Gastrocnemius medialis (tissue), 4 donors: Measurements from ENCODE around the gene SEC61G. TPM values are rescaled to one million over a fixed set of nuclear protein-coding genes. Genes with fewer than 3 reads are reported as not detected.

ENCODE experiments used
- ATAC-seq, 2 donors: fragments of 150-250 bp; one replicate each; pipeline ENCODE4 v1.9.1; 2016
- DNase-seq, 2 donors: peaks; one replicate each; pipeline ENCODE4 v3.0.0-alpha.2; 2019
- H3K27ac ChIP-seq, 4 donors: fragments of 200-600 bp; sonication (generic); 1 replicate in 1 of 4; 2 replicates in 3 of 4; pipeline ENCODE4 v1.5.1; 2016 to 2018; ENCODE audit warnings: mild to moderate bottlenecking in 2 of 4, moderate library complexity in 1 of 4
- H3K27me3 ChIP-seq, 3 donors: fragments of 200-600 bp; sonication (generic) in 2 of 3; 1 replicate in 1 of 3; 2 replicates in 2 of 3; pipeline versions ENCODE4 v1.5.1 to v1.6.0; 2016 to 2019; ENCODE audit warnings: mild to moderate bottlenecking in 1 of 3, moderate library complexity in 1 of 3
- H3K36me3 ChIP-seq, 2 donors: fragments of 200-600 bp; sonication (generic) in 1 of 2; one replicate each; pipeline ENCODE4 v1.5.1; 2017 to 2018
- H3K4me1 ChIP-seq, 2 donors: fragments of 200-600 bp; sonication (generic) in 1 of 2; one replicate each; pipeline ENCODE4 v1.5.1; 2016 to 2017; ENCODE audit warnings: mild to moderate bottlenecking in 2 of 2
- H3K4me3 ChIP-seq, 4 donors: fragments of 200-600 bp; sonication (generic) in 3 of 4; 1 replicate in 1 of 4; 2 replicates in 3 of 4; pipeline ENCODE4 v1.5.1; 2016 to 2019; ENCODE audit warnings: mild to moderate bottlenecking in 2 of 4
- H3K9me3 ChIP-seq, 3 donors: fragments of 200-600 bp; sonication (generic) in 2 of 3; 1 replicate in 1 of 3; 2 replicates in 2 of 3; pipeline ENCODE4 v1.5.1; 2016 to 2019
- CTCF ChIP-seq, 5 experiments: fragments of 450-650 bp in 3 of 5; fragments of 200-600 bp in 2 of 5; sonication (generic) in 2 of 5; IDR thresholded peaks in 4 of 5; conservative IDR thresholded peaks in 1 of 5; 1 replicate in 4 of 5; 2 replicates in 1 of 5; pipeline ENCODE4 v1.5.1; 2016 to 2019; ENCODE audit warnings: antibody characterized with exemption in 5 of 5, mild to moderate bottlenecking in 3 of 5, moderate library complexity in 3 of 5
- POLR2A ChIP-seq, 2 donors: fragments of 450-650 bp; IDR thresholded peaks; one replicate each; pipeline ENCODE4 v1.6.1; 2017; ENCODE audit warnings: antibody characterized with exemption in 2 of 2, mild to moderate bottlenecking in 2 of 2, moderate library complexity in 2 of 2
- in situ Hi-C, 4 donors: fragments of 200-750 bp; cut with MboI; loops; one replicate each; pipeline versions ENCODE4 v1.15.0 to v1.8.0; 2017; ENCODE audit warnings: low sequenced_read_pairs in 4 of 4
- intact Hi-C: fragments of 100-400 bp; cut with DNase I; formaldehyde crosslinking; loops from one replicate; pipeline ENCODE4 v1.15.1; 2023; ENCODE audit warnings: low total_unique reads
- total RNA-seq, 4 donors: library from RNA; depleted of rRNA; stranded (reverse); fragments of >200 nt; gene quantifications; one replicate each; pipeline versions ENCODE4 v1.1.0 to v1.2.3, GENCODE V29; 2016

SEC61G gene
- total RNA-seq, 4 donors from 2014 or later: 133 to 292 (median 165) TPM

GRCh38 chr7:54778166-54778565 lies 19.2 kb upstream of the SEC61G start:
- TF ChIP-seq CTCF (IDR thresholded peaks at IDR 0.05 in 4 of 5, conservative IDR thresholded peaks at IDR 0.05 in 1 of 5) (no peak), POLR2A (IDR thresholded peaks at IDR 0.05) (no peak)
- DNase-seq (no peak), ATAC-seq (no peak)
- in situ Hi-C loops (loop anchor here in 2 of 4 donors (5.0 to 25.0 kb wide), 2 partner anchors 234 to 474 kb away; partner anchors contain the start of gene EGFR (in 1 of the 2)), intact Hi-C loops (no loop called here)
- H3K36me3 ChIP-seq: no peaks in the 10 kb centered on the region
- no peak overlapping the region for H3K4me3 ChIP-seq
- no peaks in the 10 kb centered on the region for H3K9me3 ChIP-seq
- no peaks in the 10 kb centered on the region for H3K27me3 ChIP-seq
- H3K27ac ChIP-seq: no peak overlapping the region
- H3K4me1 ChIP-seq: peaks cover 0 to 3% of the 10 kb centered on the region in 2 donors

DNA sequence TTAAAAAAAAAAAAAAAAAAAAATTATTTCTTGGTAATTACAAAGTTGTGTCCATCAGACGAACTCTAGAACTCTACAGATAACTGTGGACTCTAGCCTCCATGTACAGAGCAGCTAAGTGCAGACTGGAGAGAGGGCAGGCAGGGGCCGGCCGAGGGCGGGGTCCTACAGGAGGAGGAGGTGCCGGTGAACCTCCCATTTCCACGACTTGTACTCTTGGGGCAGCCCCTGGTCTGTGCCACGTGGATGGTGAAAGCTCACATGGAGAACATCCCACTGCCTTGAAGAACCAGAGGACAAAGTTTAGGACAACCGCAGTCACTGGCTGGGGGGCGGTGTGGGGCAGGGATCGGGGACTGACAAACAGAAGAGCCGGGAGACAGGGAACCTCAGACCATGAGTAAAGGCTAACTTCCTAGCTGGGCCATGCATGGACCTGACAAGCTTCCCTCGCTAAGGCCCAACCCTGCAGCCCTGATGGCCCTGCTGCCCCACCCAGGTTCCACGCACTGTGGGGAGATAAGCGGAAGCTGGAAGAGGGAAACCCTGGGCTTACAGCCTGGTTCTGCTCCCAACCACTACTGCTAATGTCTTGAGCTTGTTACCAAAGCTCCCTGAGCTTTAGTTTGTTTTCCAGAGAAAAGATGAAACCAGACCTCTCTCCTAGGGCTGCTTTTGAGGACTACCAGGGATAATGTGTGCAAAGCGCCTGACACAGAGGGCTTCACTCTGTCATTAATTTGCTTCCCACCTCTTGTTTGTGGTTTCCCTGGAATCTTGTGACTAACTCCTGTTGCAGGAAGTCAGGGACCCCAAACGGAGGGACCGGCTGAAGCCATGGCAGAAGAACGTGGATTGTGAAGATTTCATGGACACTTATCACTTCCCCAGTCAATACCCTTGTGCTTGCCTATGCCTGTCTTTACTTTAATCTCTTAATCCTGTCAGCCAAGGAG lies 16.1 kb upstream of the SEC61G start:
- Histone ChIP-seq H3K27me3 (no peaks in the 10 kb centered on the region), H3K4me1 (peaks cover 0 to 3% of the 10 kb centered on the region in 2 donors), H3K36me3 (no peaks in the 10 kb centered on the region), H3K4me3 (no peak overlapping the region), H3K9me3 (no peaks in the 10 kb centered on the region), H3K27ac (no peak overlapping the region)
- no peak for ATAC-seq
- TF ChIP-seq CTCF (IDR thresholded peaks at IDR 0.05 in 4 of 5, conservative IDR thresholded peaks at IDR 0.05 in 1 of 5): no peak
- TF ChIP-seq POLR2A (IDR thresholded peaks at IDR 0.05): no peak
- in situ Hi-C loops: loop anchor here (5.0 to 25.0 kb wide), 7 partner anchors 237 to 1287 kb away; partner anchors contain the start of genes LANCL2 (in 2 of the 4), CCT6A (in 1 of the 4), EGFR (in 1 of the 4) and PSPH (in 1 of the 4)
- intact Hi-C loops: loop anchor here (1.0 to 5.0 kb wide), 4 partner anchors 13 to 642 kb away; no protein-coding TSS in a partner anchor
- DNase-seq: no peak

DNA sequence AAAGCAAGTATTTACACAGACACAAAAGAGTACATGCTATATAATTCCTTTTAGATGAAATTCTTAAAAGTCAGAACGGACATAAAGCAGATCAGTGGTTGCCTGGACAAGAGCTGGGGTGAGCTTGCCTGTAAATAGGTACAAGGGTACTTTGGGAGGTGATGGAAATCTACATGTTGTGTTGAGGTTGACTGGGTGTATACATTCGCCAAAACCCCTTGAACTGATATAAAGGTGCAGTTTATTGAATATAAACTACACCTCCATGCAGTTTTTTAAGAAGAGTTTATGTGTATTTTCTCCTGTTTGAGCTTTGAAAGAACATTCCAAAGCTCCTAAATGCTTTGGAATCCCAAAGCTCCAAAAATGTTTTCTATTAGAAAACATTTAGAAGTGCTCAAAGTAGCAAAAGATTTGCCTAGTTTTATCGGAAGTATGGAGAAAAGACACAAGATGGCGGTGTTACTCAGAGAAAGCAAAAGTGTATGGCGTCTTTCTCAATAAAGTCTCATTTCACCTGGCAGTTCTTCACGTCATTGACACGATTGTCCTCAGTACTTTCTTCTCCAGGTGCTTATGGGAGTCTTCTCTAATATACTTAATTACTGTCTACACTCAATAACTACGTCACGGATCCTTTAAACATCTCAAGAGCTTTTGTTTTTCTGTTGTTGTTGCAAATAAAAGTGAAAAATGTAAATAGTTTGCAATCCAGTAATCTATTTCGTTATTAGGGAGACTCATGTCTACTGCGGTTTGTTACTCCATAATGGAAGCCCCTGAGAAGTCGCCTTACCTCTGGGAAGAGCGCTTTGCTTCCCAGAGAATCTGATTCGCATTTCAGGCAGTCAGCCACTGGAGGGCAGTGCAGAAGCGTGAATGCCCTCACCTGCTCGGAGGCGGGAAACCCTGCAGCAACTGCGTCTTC lies 14.7 kb upstream of the SEC61G start:
- Histone ChIP-seq H3K9me3 (no peaks in the 10 kb centered on the region), H3K27me3 (peaks cover 0 to 2% (median 0%) of the 10 kb centered on the region in 3 donors), H3K27ac (peak overlapping the region in 1 of 4 donors; percentile 28), H3K4me3 (peak overlapping the region; percentile 41 to 63 (median 43)), H3K4me1 (peaks cover 0 to 3% of the 10 kb centered on the region in 2 donors), H3K36me3 (no peaks in the 10 kb centered on the region)
- ATAC-seq (peak; percentile 96 to 98), DNase-seq (peak; percentile 58 to 73)
- in situ Hi-C loops: loop anchor here (5.0 to 25.0 kb wide), 5 partner anchors 484 to 1289 kb away; partner anchors contain the start of genes LANCL2 (in 2 of the 4), CCT6A (in 1 of the 4), PSPH (in 1 of the 4) and SUMF2 (in 1 of the 4)
- TF ChIP-seq CTCF (IDR thresholded peaks at IDR 0.05 in 4 of 5, conservative IDR thresholded peaks at IDR 0.05 in 1 of 5): peak; percentile 76 to 84 (median 82)
- no peak for TF ChIP-seq POLR2A (IDR thresholded peaks at IDR 0.05)
- intact Hi-C loops: loop anchor here (1.0 to 5.0 kb wide), 4 partner anchors 15 to 644 kb away; no protein-coding TSS in a partner anchor

- DNase-seq (no peak), ATAC-seq (no peak)
- intact Hi-C loops: no loop called here
- Histone ChIP-seq H3K27me3 (peaks cover 0 to 3% (median 0%) of the 10 kb centered on the region in 3 donors), H3K4me1 (peaks cover 0 to 3% of the 10 kb centered on the region in 2 donors), H3K27ac (no peak overlapping the region), H3K4me3 (no peak overlapping the region), H3K9me3 (no peaks in the 10 kb centered on the region), H3K36me3 (no peaks in the 10 kb centered on the region)
- in situ Hi-C loops: loop anchor here (25.0 kb wide), 3 partner anchors 593 to 1293 kb away; partner anchors contain the start of genes LANCL2 (in 2 of the 4), CCT6A (in 1 of the 4), PSPH (in 1 of the 4) and SUMF2 (in 1 of the 4)
- TF ChIP-seq POLR2A (IDR thresholded peaks at IDR 0.05) (no peak), CTCF (IDR thresholded peaks at IDR 0.05 in 4 of 5, conservative IDR thresholded peaks at IDR 0.05 in 1 of 5) (no peak)
Measured at GRCh38 chr7:54769203-54769602, 10.2 kb upstream of the SEC61G start.
